Astrocyte (in vitro differentiated cells and primary cell): ENCODE results near the gene ENTHD1.

Experiments
- CTCF ChIP-seq: IDR thresholded peaks from 2 replicates; pipeline ENCODE4 v1.5.1; 2011; ENCODE audit warnings: low read depth, mild to moderate bottlenecking, inconsistent platforms, low read length, moderate library complexity; ENCODE audit not compliant: insufficient read depth
- EZH2 ChIP-seq: IDR thresholded peaks from 2 replicates; pipeline ENCODE4 v1.6.1; 2012; ENCODE audit warnings: mild to moderate bottlenecking, low read length, inconsistent platforms; ENCODE audit not compliant: insufficient read depth

- TF ChIP-seq CTCF (no peak), EZH2 (no peak)
Measured at GRCh38 chr22:39713799-39714290, 179.7 kb downstream of the ENTHD1 start.
